Measurements from ENCODE around the gene KRTAP4-11. TPM values are rescaled to one million over a fixed set of nuclear protein-coding genes. Genes with fewer than 3 reads are reported as not detected.

KRTAP4-11 gene
- total and polyA plus RNA-seq, 2 of the 4 experiments (the other 2 are of a cell fraction), result not detected

- no peak overlapping the region for H4K5ac ChIP-seq (ENCODE audit: low read depth, low read length)
- H3K27me3 ChIP-seq (ENCODE audit: control insufficient read depth, insufficient read depth, low read length), result no peaks in the 10 kb centered on the region
- H2AK5ac ChIP-seq (ENCODE audit: low read depth, low read length), result no peak overlapping the region
- no peak overlapping the region for H3K4me3 ChIP-seq (ENCODE audit: insufficient read depth, low read depth, low read length)
- ATAC-seq (ENCODE audit: low read depth) (no peak), DNase-seq (no peak)
- no peak overlapping the region for H3K27ac ChIP-seq (ENCODE audit: insufficient read depth, low read length)
- H2BK5ac ChIP-seq (ENCODE audit: low read depth, low read length, poor library complexity, severe bottlenecking), result no peak overlapping the region
- no peak overlapping the region for H3K18ac ChIP-seq (ENCODE audit: low read depth, low read length)
- H4K91ac ChIP-seq (ENCODE audit: insufficient read depth, low read depth, low read length), result no peak overlapping the region
- CTCF ChIA-PET, result no interaction called here
- dilution Hi-C loops (cut with HindIII; ENCODE audit: low sequenced_read_pairs, unreplicated experiment) (no loop called here), in situ Hi-C loops (cut with MboI; ENCODE audit: low sequenced_read_pairs) (no loop called here), intact Hi-C loops (cut with micrococcal nuclease) (no loop called here)
- H2BK120ac ChIP-seq (ENCODE audit: low read depth, low read length), result no peak overlapping the region
- no peaks in the 10 kb centered on the region for H3K79me1 ChIP-seq (ENCODE audit: low read depth in 1 of 2, low read length in 2 of 2)
- no CpG with 5 or more reads among the region's 2 CpGs for WGBS, 2 experiments (ENCODE audit: extremely low coverage in 2 of 2, insufficient read length in 1 of 2)
- H3K4me1 ChIP-seq (ENCODE audit: control insufficient read depth, insufficient read depth, low read length), result no peaks in the 10 kb centered on the region
- no TSS peak for BruUV-seq (replicated peaks)
- no peak for TF ChIP-seq NFE2L2 (IDR thresholded peaks at IDR 0.05; ENCODE audit: low read depth, low read length)
- no peak for TF ChIP-seq MAZ (IDR thresholded peaks at IDR 0.05; ENCODE audit: borderline replicate concordance, low read depth, low read length)
- TF ChIP-seq USF2 (IDR thresholded peaks at IDR 0.05; ENCODE audit: low read depth, low read length), result no peak
- TF ChIP-seq RFX5 (IDR thresholded peaks at IDR 0.05; ENCODE audit: low read depth, low read length), result no peak
- no peak for TF ChIP-seq MAFK (IDR thresholded peaks at IDR 0.05; ENCODE audit: low read depth, low read length)
- TF ChIP-seq RCOR1 (IDR thresholded peaks at IDR 0.05; ENCODE audit: insufficient replicate concordance, low read length), result no peak
- no peak for TF ChIP-seq SMC3 (IDR thresholded peaks at IDR 0.05; ENCODE audit: low read depth, low read length)
- TF ChIP-seq RAD21 (IDR thresholded peaks at IDR 0.05; ENCODE audit: low read length), result no peak
- no peak for TF ChIP-seq CHD1 (IDR thresholded peaks at IDR 0.05; ENCODE audit: low read depth, low read length)
- TF ChIP-seq BHLHE40 (IDR thresholded peaks at IDR 0.05; ENCODE audit: low read depth, low read length), result no peak
- TF ChIP-seq CEBPB (IDR thresholded peaks at IDR 0.05; ENCODE audit: low read depth, low read length), result no peak
- TF ChIP-seq ELK1 (IDR thresholded peaks at IDR 0.05; ENCODE audit: borderline replicate concordance, low read depth, low read length), result no peak
- no peak for TF ChIP-seq MXI1 (IDR thresholded peaks at IDR 0.05; ENCODE audit: borderline replicate concordance, low read depth, low read length)
- no peak for TF ChIP-seq POLR2A (IDR thresholded peaks at IDR 0.05; ENCODE audit: low read depth, low read length)
- no peak for TF ChIP-seq CTCF (conservative IDR thresholded peaks at IDR 0.05; ENCODE audit: low read depth, low read length)
- TF ChIP-seq FOS (IDR thresholded peaks at IDR 0.05; ENCODE audit: low read depth, low read length), result no peak
- no peaks in the 10 kb centered on the region for H4K20me1 ChIP-seq (ENCODE audit: insufficient read depth, low read length)
- POLR2A ChIA-PET (ENCODE audit: unreplicated experiment), result no interaction called here
- H2BK15ac ChIP-seq (ENCODE audit: low read depth, low read length), result no peak overlapping the region
- no peak overlapping the region for H3K4ac ChIP-seq (ENCODE audit: low read depth, low read length)
- H3K4me2 ChIP-seq (ENCODE audit: low read depth, low read length), result no peak overlapping the region
- H2BK20ac ChIP-seq (ENCODE audit: low read depth, low read length), result no peak overlapping the region
- no peaks in the 10 kb centered on the region for H3K9me1 ChIP-seq (ENCODE audit: insufficient read depth, low read length)
- no peak overlapping the region for H3K9ac ChIP-seq (ENCODE audit: low read depth, low read length)
- H3K36me3 ChIP-seq (ENCODE audit: control insufficient read depth, insufficient read depth, low read length), result no peaks in the 10 kb centered on the region
- H2AFZ ChIP-seq (replicated peaks; ENCODE audit: low read length, poor library complexity), result no peak overlapping the region
- no peaks in the 10 kb centered on the region for H3K9me3 ChIP-seq (ENCODE audit: control insufficient read depth, insufficient read depth, low read length)
- H3K56ac ChIP-seq (ENCODE audit: extremely low read depth, insufficient read depth, low read length), result no peak overlapping the region
- no peak overlapping the region for H2AK9ac ChIP-seq (replicated peaks; ENCODE audit: low read depth, low read length, poor library complexity)
- H4K8ac ChIP-seq (ENCODE audit: low read depth in 2 of 2, low read length in 2 of 2), result no peak overlapping the region
- no peak overlapping the region for H3K23ac ChIP-seq (ENCODE audit: low read depth, low read length)
- no peak overlapping the region for H3K14ac ChIP-seq (replicated peaks; ENCODE audit: low read depth, low read length)
These were observed 44.5 kb downstream of the KRTAP4-11 start for GRCh38 chr17:41073676-41074075.

Measured in IMR-90 (cell line).